ENCODE measurements around the gene SNRPN. TPM values are rescaled to one million over a fixed set of nuclear protein-coding genes. Genes with fewer than 3 reads are reported as not detected.
"Not testable (repeated sequence)": the region's sequence is repeated elsewhere in the genome, so short reads cannot be mapped to it uniquely, and the experiment has no call there.

The SNRPN gene
- total RNA-seq, 1 donor from 2014 or later = 146 TPM

- DNase-seq (ENCODE audit: low spot score, unreplicated experiment) = no peak
- H3K27ac Mint-ChIP-seq = no peak overlapping the region
- H3K27me3 Mint-ChIP-seq = no peaks in the 10 kb centered on the region
- H3K4me1 Mint-ChIP-seq (ENCODE audit: low read depth) = peaks cover 13% of the 10 kb centered on the region
- TF ChIP-seq, protein P1, sequence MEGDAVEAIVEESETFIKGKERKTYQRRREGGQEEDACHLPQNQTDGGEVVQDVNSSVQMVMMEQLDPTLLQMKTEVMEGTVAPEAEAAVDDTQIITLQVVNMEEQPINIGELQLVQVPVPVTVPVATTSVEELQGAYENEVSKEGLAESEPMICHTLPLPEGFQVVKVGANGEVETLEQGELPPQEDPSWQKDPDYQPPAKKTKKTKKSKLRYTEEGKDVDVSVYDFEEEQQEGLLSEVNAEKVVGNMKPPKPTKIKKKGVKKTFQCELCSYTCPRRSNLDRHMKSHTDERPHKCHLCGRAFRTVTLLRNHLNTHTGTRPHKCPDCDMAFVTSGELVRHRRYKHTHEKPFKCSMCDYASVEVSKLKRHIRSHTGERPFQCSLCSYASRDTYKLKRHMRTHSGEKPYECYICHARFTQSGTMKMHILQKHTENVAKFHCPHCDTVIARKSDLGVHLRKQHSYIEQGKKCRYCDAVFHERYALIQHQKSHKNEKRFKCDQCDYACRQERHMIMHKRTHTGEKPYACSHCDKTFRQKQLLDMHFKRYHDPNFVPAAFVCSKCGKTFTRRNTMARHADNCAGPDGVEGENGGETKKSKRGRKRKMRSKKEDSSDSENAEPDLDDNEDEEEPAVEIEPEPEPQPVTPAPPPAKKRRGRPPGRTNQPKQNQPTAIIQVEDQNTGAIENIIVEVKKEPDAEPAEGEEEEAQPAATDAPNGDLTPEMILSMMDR (IDR thresholded peaks at IDR 0.05; ENCODE audit: unreplicated experiment) = no peak
- peaks cover 10% of the 10 kb centered on the region for H3K9me3 Mint-ChIP-seq (ENCODE audit: low read depth)
- no peak overlapping the region for H3K4me3 Mint-ChIP-seq (ENCODE audit: low read depth)
- no peaks in the 10 kb centered on the region for H3K36me3 Mint-ChIP-seq (ENCODE audit: insufficient read depth)
These were observed 30.6 kb upstream of the SNRPN start for GRCh38 chr15:24924153-24924552.

DNA sequence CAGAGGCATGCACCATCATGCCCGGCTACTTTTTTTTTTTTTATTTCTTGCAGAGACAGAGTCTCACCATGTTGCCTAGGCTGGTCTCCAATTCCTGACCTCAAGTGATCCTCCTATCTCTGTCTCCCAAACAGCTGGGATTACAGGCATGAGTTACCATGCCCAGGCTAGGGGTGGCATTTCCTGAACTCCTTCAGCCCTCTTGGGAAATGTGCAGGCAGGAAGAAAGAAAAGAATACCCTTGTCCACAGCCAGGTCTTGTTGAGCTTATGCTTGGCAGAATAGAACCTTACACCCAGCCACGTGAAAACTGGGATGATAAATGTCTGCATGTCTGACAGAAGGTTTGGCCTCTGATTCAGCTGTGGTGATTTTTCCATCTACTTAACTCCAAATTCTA lies 30.2 kb upstream of the SNRPN start:
- TF ChIP-seq, protein P1 (IDR thresholded peaks at IDR 0.05; ENCODE audit: unreplicated experiment) = no peak
- Mint-ChIP-seq H3K4me3 (ENCODE audit: low read depth) (no peak overlapping the region), H3K27me3 (no peaks in the 10 kb centered on the region), H3K36me3 (ENCODE audit: insufficient read depth) (no peaks in the 10 kb centered on the region), H3K27ac (no peak overlapping the region), H3K9me3 (ENCODE audit: low read depth) (peaks cover 10% of the 10 kb centered on the region), H3K4me1 (ENCODE audit: low read depth) (peaks cover 11% of the 10 kb centered on the region)
- DNase-seq (ENCODE audit: low spot score, unreplicated experiment) = no peak

GRCh38 chr15:24931874-24932732 lies 22.7 kb upstream of the SNRPN start:
- H3K4me1 Mint-ChIP-seq (ENCODE audit: low read depth); H3K4me3 Mint-ChIP-seq (ENCODE audit: low read depth); H3K27ac Mint-ChIP-seq; H3K27me3 Mint-ChIP-seq; DNase-seq (ENCODE audit: low spot score, unreplicated experiment); H3K36me3 Mint-ChIP-seq (ENCODE audit: insufficient read depth): not testable (repeated sequence)
- peaks cover 11% of the 10 kb centered on the region for H3K9me3 Mint-ChIP-seq (ENCODE audit: low read depth)

DNA sequence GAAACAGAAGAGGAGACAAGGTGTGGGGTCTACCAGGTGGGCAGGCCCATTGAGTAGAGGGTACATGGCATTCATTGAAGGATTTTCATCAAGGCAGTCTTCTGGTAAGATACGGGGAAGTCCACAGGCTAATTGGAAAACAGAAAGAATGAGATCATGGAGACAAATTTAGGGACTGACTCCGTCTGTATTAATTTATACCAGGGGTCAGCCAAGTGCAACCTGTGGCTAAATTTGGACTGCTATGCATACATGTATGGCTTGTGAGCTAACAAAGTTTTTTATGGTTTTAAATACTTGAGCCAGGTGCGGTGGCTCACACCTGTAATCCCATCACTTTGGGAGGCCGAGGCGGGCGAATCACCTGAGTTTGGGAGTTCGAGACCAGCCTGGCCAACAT lies 21.1 kb upstream of the SNRPN start:
- no peak for DNase-seq (ENCODE audit: low spot score, unreplicated experiment)
- TF ChIP-seq, protein P1 (IDR thresholded peaks at IDR 0.05; ENCODE audit: unreplicated experiment) = no peak
- peaks cover 5% of the 10 kb centered on the region for H3K36me3 Mint-ChIP-seq (ENCODE audit: insufficient read depth)
- H3K4me1 Mint-ChIP-seq (ENCODE audit: low read depth) = no peaks in the 10 kb centered on the region
- peaks cover 6% of the 10 kb centered on the region for H3K9me3 Mint-ChIP-seq (ENCODE audit: low read depth)
- H3K27me3 Mint-ChIP-seq = no peaks in the 10 kb centered on the region
- H3K4me3 Mint-ChIP-seq (ENCODE audit: low read depth) = no peak overlapping the region
- no peak overlapping the region for H3K27ac Mint-ChIP-seq

DNA sequence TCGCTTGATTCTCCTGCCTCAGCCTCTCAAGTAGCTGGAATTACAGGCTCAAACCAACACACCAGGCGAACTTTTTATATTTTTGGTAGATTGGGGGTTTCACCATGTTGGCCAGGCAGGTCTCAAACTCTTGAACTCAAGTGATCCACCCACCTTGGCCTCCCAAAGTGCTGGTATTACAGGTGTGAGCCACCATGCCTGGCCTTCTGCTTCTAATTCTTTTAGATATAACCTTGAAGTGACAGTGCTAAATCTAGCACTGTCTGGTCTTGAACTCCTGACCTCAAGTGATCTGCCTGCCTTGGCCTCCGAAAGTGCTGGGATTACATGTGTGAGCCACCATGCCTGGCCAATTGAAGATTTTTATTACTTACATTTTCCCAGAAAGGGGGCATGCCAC lies 16.6 kb upstream of the SNRPN start:
- not testable (repeated sequence) for H3K36me3 Mint-ChIP-seq (ENCODE audit: insufficient read depth); H3K4me1 Mint-ChIP-seq (ENCODE audit: low read depth); H3K4me3 Mint-ChIP-seq (ENCODE audit: low read depth); DNase-seq (ENCODE audit: low spot score, unreplicated experiment); H3K9me3 Mint-ChIP-seq (ENCODE audit: low read depth); H3K27ac Mint-ChIP-seq; H3K27me3 Mint-ChIP-seq

GRCh38 chr15:24940236-24940635 lies 14.6 kb upstream of the SNRPN start:
- TF ChIP-seq, protein P1 (IDR thresholded peaks at IDR 0.05; ENCODE audit: unreplicated experiment) = no peak
- Mint-ChIP-seq H3K27ac (no peak overlapping the region), H3K4me3 (ENCODE audit: low read depth) (no peak overlapping the region), H3K4me1 (ENCODE audit: low read depth) (peaks cover 2% of the 10 kb centered on the region), H3K9me3 (ENCODE audit: low read depth) (peaks cover 9% of the 10 kb centered on the region), H3K36me3 (ENCODE audit: insufficient read depth) (peaks cover 2% of the 10 kb centered on the region), H3K27me3 (no peaks in the 10 kb centered on the region)
- no peak for DNase-seq (ENCODE audit: low spot score, unreplicated experiment)
